PC-9 (cell line): Measurements from ENCODE around the gene PCDHA10.

Experiments used
- EZH2 ChIP-seq: fragments of 200-600 bp; sonication (generic); IDR thresholded peaks from 2 replicates; pipeline ENCODE4 v1.8.0; 2017; ENCODE audit warnings: antibody characterized with exemption, low read depth
- TF ChIP-seq, protein P1 (sequence below): fragments of 200-600 bp; sonication (generic); conservative IDR thresholded peaks from 2 replicates; pipeline ENCODE4 v1.6.1; 2017; ENCODE audit warnings: mixed run types, antibody characterized with exemption, mild to moderate bottlenecking, moderate library complexity

GRCh38 chr5:140823475-140823874 lies 32.2 kb upstream of the PCDHA10 start:
- TF ChIP-seq EZH2, result no peak
- TF ChIP-seq, protein P1, sequence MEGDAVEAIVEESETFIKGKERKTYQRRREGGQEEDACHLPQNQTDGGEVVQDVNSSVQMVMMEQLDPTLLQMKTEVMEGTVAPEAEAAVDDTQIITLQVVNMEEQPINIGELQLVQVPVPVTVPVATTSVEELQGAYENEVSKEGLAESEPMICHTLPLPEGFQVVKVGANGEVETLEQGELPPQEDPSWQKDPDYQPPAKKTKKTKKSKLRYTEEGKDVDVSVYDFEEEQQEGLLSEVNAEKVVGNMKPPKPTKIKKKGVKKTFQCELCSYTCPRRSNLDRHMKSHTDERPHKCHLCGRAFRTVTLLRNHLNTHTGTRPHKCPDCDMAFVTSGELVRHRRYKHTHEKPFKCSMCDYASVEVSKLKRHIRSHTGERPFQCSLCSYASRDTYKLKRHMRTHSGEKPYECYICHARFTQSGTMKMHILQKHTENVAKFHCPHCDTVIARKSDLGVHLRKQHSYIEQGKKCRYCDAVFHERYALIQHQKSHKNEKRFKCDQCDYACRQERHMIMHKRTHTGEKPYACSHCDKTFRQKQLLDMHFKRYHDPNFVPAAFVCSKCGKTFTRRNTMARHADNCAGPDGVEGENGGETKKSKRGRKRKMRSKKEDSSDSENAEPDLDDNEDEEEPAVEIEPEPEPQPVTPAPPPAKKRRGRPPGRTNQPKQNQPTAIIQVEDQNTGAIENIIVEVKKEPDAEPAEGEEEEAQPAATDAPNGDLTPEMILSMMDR, result no peak
